Measurements from ENCODE around the gene TMEM35A. TPM values are rescaled to one million over a fixed set of nuclear protein-coding genes. Genes with fewer than 3 reads are reported as not detected.

TMEM35A gene
- total and polyA plus RNA-seq, 10 donors = 0.11 to 1.0 (median 0.35) TPM; not detected in 1

DNA sequence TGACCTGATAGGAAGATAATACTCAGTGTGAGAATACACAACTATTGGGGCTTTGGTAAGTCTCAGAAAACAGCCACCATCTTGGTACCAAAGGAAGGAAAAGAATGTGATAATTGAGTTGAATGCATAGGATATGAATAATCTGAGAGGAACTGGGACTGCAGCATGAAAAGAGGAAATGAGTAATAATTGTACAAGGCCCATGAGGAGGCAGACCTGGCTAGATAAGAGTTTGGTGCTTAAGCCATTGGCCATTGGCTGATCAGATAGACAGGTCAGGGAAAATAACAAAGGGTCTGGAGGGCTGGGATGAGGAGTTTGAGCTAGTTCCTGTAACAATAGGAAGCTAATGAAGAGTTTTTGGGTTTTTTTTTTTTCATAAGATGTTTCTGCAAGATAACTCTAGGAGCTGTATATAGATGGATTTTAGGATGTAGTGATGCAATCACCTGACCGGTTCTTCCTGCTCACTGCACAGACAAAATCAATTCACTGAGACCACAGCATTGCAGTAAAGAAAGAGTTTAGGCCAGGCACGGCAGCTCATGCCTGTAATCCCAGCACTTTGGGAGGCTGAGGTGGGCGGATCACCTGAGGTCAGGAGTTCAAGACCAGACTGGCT, 21.5 kb upstream of the TMEM35A start:
- TF ChIP-seq POLR2AphosphoS5 (IDR thresholded peaks at IDR 0.05) = no peak
- TF ChIP-seq, protein P1, sequence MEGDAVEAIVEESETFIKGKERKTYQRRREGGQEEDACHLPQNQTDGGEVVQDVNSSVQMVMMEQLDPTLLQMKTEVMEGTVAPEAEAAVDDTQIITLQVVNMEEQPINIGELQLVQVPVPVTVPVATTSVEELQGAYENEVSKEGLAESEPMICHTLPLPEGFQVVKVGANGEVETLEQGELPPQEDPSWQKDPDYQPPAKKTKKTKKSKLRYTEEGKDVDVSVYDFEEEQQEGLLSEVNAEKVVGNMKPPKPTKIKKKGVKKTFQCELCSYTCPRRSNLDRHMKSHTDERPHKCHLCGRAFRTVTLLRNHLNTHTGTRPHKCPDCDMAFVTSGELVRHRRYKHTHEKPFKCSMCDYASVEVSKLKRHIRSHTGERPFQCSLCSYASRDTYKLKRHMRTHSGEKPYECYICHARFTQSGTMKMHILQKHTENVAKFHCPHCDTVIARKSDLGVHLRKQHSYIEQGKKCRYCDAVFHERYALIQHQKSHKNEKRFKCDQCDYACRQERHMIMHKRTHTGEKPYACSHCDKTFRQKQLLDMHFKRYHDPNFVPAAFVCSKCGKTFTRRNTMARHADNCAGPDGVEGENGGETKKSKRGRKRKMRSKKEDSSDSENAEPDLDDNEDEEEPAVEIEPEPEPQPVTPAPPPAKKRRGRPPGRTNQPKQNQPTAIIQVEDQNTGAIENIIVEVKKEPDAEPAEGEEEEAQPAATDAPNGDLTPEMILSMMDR (IDR thresholded peaks at IDR 0.05 in 8 of 11, conservative IDR thresholded peaks at IDR 0.05 in 3 of 11) = no peak
- no peak for TF ChIP-seq POLR2A (IDR thresholded peaks at IDR 0.05)
- intact Hi-C loops (cut with DNase I; ENCODE audit: low total_unique reads) = no loop called here
- peaks cover 0 to 5% (median 0%) of the 10 kb centered on the region in 6 donors for H3K4me1 ChIP-seq

DNA sequence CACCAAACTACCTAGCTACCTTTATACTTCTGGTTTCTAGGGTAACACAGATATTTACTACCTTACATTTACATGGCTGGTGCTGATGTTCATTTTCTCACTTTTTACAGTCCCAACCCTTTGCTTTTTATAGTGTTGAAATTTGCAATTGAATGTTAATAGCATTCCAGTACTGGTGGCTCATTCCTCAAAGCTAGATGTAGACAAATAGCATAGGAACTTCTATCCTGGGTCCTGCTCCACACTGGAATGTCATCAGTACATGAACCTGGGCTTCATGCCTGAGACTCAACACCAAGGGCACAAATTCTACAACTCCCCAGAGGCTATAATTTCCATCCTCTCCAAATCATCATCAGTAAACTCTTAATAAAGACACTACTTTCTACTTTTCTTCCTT, 16.5 kb upstream of the TMEM35A start:
- Histone ChIP-seq H3K27me3 (replicated peaks in 1 of 7) (no peaks in the 10 kb centered on the region), H3K36me3 (no peaks in the 10 kb centered on the region), H3K9me3 (no peaks in the 10 kb centered on the region), H3K27ac (no peak overlapping the region), H3K4me3 (no peak overlapping the region), H3K4me1 (no peaks in the 10 kb centered on the region)
- intact Hi-C loops (cut with DNase I; ENCODE audit: low total_unique reads) = no loop called here
- TF ChIP-seq, protein P1 (IDR thresholded peaks at IDR 0.05 in 8 of 11, conservative IDR thresholded peaks at IDR 0.05 in 3 of 11) = no peak
- TF ChIP-seq POLR2AphosphoS5 (IDR thresholded peaks at IDR 0.05) (no peak), POLR2A (IDR thresholded peaks at IDR 0.05) (no peak)
- DNase-seq = no peak

More for the DNA sequence above, 21.5 kb upstream of the TMEM35A start:
- 38 to 64% (median 52%) methylated on average over 3 of the region's 3 CpGs for WGBS, 5 donors
- no peak for DNase-seq
- Histone ChIP-seq H3K27me3 (replicated peaks in 1 of 7) (no peaks in the 10 kb centered on the region), H3K36me3 (no peaks in the 10 kb centered on the region), H3K4me3 (no peak overlapping the region), H3K9me3 (no peaks in the 10 kb centered on the region), H3K27ac (no peak overlapping the region)

DNA sequence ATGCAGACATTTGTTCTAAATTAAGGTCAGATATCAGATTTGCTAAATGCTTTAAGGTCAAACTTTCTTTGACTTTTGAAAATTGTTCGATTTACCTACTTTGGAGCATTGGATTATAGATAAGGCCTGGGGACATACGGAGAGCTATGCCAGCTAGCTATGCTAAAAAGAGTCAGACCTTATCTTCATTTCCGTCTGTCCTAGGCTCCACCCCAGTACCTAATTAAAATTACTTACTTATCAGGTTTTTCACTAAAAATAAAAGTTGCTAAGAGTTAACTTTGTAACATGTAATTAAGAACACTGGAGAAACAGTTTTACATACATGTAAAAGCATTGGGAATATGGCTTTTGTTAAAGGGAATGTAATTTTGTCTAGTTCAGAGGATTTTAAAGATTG, 7.1 kb upstream of the TMEM35A start:
- H3K27ac ChIP-seq = no peak overlapping the region
- no peaks in the 10 kb centered on the region for H3K36me3 ChIP-seq
- H3K27me3 ChIP-seq (replicated peaks in 1 of 7) = no peaks in the 10 kb centered on the region
- no peak overlapping the region for H3K4me3 ChIP-seq
- DNase-seq = no peak
- WGBS, 5 donors = 67 to 88% (median 80%) methylated on average over 3 of the region's 3 CpGs
- H3K4me1 ChIP-seq = no peaks in the 10 kb centered on the region
- intact Hi-C loops (cut with DNase I; ENCODE audit: low total_unique reads) = no loop called here
- no peak for TF ChIP-seq POLR2AphosphoS5 (IDR thresholded peaks at IDR 0.05)
- peaks cover 0 to 13% (median 0%) of the 10 kb centered on the region in 8 donors for H3K9me3 ChIP-seq

DNA sequence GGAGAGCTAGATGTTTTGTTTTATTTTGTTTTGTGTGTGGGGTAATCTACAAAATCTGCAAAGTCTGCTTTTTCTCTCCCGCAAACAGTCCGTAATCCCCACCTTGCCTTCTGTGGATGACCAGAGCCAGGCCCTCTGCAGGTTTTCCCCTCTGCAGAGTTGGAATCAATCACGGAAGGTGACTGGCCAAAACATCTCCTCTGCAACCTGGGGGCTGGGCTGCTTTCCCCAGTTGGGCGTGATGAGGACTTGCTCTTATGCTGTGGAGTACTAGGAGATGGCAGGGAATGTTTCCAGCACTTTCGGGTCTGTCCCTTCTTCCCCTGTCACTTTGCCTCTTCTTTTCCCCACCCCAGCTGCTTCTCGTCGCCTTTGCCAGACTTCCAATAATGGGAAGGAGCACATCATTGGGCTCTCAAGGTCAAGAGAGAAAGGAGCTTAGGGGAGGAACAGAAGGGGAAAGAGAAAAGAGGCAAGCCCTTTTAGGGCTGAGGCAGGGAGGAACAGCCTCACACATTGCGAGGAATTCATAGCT, 1.1 kb downstream of the TMEM35A start:
- no peaks in the 10 kb centered on the region for H3K4me1 ChIP-seq
- H3K27ac ChIP-seq = no peak overlapping the region
- TF ChIP-seq POLR2A (IDR thresholded peaks at IDR 0.05) = no peak
- WGBS, 5 donors = 49 to 65% (median 54%) methylated on average over 6 to 8 of the region's 8 CpGs
- no peak overlapping the region for H3K4me3 ChIP-seq
- peaks cover 0 to 4% (median 0%) of the 10 kb centered on the region in 8 donors for H3K9me3 ChIP-seq
- no peak for DNase-seq
- intact Hi-C loops (cut with DNase I; ENCODE audit: low total_unique reads) = no loop called here
- H3K27me3 ChIP-seq (replicated peaks in 1 of 7) = peaks cover 0 to 30% (median 9%) of the 10 kb centered on the region in 7 donors
- no peaks in the 10 kb centered on the region for H3K36me3 ChIP-seq

DNA sequence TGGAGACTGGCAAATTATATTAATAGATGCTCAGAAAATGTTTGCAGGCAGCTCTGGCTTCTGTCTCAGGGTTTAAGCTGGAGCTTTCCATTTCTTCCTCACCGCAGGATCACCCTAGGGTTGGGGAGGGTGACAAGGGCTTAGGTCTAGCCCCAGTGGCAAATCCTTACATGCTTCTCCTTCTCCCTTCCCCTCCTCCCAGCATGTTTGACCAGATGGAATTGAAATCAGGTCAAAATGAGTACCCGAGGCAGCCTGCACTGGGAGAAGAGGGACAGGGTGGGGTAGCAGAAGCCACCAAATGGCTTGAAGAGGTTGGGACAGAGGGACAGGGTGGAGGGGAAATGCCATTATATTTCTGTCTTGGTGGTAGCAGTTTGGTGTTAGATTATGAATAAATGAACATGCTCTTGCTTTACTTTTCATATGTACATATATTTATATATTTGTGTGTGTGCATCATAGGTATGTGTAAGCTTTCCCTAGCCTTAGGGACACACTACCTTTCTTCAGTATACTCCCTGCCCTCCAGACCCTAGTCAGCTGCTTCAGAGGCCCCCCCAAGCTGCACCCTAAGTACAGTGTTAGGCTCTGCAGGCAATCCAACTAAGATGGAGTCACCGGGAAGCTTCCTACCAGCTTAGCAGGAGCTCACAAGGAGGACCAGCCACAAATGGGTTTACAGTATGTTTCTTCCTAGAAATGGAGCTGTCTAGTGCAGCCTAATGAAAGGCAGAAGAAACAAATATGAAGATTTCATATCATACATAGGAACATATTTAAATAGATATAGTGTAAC, 1.8 kb downstream of the TMEM35A start:
- Histone ChIP-seq H3K36me3 (no peaks in the 10 kb centered on the region), H3K27ac (no peak overlapping the region), H3K9me3 (no peaks in the 10 kb centered on the region), H3K4me3 (no peak overlapping the region), H3K4me1 (no peaks in the 10 kb centered on the region), H3K27me3 (replicated peaks in 1 of 7) (peaks cover 0 to 30% (median 9%) of the 10 kb centered on the region in 7 donors)
- no peak for TF ChIP-seq POLR2AphosphoS5 (IDR thresholded peaks at IDR 0.05)
- intact Hi-C loops (cut with DNase I; ENCODE audit: low total_unique reads) = no loop called here
- no peak for DNase-seq
- WGBS, 5 donors = 56 to 76% (median 65%) methylated on average over 2 to 3 of the region's 3 CpGs

Data from spleen (tissue), 11 donors.